ENCODE measurements around the gene ZWILCH.

The ZWILCH gene

GRCh38 chr15:66592505-66593218 lies 87.5 kb downstream of the ZWILCH start:
- no peak overlapping the region for H3K4me3 ChIP-seq (ENCODE audit: low read length)
- no peak for DNase-seq (ENCODE audit: low read depth, low spot score)
- no CpG with 5 or more reads among the region's 12 CpGs for WGBS (ENCODE audit: insufficient coverage, insufficient read length)
- 0 out of 2 replicates have a peak, but pooled peaks cover 2% of the 10 kb centered on the region for H3K4me1 ChIP-seq (ENCODE audit: control insufficient read depth, insufficient read depth, low read length)
- no peaks in the 10 kb centered on the region for H3K9me3 ChIP-seq (ENCODE audit: control insufficient read depth, insufficient read depth, low read length)
- H3K27ac ChIP-seq (ENCODE audit: low read length) = no peak overlapping the region
- no peaks in the 10 kb centered on the region for H3K27me3 ChIP-seq (ENCODE audit: control insufficient read depth, insufficient read depth, low read length)
- H3K36me3 ChIP-seq (ENCODE audit: control insufficient read depth, insufficient read depth, low read length) = no peaks in the 10 kb centered on the region

DNA sequence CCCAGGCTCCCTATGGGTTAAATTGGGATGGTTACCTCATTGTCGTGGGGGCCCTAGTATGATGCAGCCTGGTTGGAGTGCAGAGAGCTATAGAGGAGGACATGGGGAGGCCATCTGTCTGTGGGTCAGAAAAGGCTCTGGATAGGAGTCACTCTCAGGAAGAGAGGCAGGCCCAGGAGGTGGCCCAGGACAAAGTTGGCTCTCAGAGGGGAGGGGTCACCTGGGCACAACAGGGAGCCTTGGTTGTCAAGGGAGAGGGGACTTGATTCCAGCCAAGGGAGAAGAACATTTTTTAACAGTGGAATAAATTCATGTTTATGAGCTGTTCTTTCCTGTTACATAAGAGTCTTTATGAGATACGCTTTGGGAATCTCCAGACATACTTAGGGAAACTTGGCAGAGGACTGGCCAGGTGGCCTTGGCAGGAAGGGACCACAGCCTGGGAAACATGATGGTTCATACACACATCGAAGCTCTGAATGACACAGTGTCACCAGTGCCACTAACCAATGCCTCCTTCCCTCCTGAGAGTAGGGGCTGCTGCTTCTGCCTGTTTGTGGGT lies 88.2 kb downstream of the ZWILCH start:
- Histone ChIP-seq H3K4me1 (ENCODE audit: control insufficient read depth, insufficient read depth, low read length) (0 out of 2 replicates have a peak, but pooled peaks cover 2% of the 10 kb centered on the region), H3K4me3 (ENCODE audit: low read length) (no peak overlapping the region), H3K27ac (ENCODE audit: low read length) (no peak overlapping the region), H3K36me3 (ENCODE audit: control insufficient read depth, insufficient read depth, low read length) (no peaks in the 10 kb centered on the region), H3K27me3 (ENCODE audit: control insufficient read depth, insufficient read depth, low read length) (no peaks in the 10 kb centered on the region), H3K9me3 (ENCODE audit: control insufficient read depth, insufficient read depth, low read length) (no peaks in the 10 kb centered on the region)
- DNase-seq (ENCODE audit: low read depth, low spot score) = no peak
- WGBS (ENCODE audit: insufficient coverage, insufficient read length) = no CpG with 5 or more reads among the region's 3 CpGs

DNA sequence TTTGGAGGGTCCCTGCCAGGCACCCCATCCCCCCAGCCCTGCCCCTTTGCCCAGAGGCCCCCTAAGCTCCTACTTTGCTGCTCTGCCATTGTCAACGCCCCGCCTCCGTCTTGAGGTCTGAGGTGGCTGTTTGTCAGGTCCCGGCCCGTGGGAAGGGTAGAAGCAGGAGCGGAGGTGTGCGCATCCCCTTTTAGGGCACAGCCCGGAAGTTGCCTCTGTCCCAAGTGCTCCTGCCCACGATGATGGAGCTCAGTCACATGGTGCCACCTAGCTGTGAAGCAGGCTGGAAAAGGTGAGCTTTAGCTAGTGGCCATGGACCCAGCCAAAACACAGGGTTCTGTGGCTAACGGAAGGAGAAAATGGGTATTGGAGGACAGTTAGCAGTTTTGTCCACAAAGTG lies 89.2 kb downstream of the ZWILCH start:
- Histone ChIP-seq H3K27ac (ENCODE audit: low read length) (no peak overlapping the region), H3K36me3 (ENCODE audit: control insufficient read depth, insufficient read depth, low read length) (no peaks in the 10 kb centered on the region), H3K4me3 (ENCODE audit: low read length) (no peak overlapping the region), H3K27me3 (ENCODE audit: control insufficient read depth, insufficient read depth, low read length) (no peaks in the 10 kb centered on the region), H3K9me3 (ENCODE audit: control insufficient read depth, insufficient read depth, low read length) (no peaks in the 10 kb centered on the region), H3K4me1 (ENCODE audit: control insufficient read depth, insufficient read depth, low read length) (no peaks in the 10 kb centered on the region)
- no CpG with 5 or more reads among the region's 10 CpGs for WGBS (ENCODE audit: insufficient coverage, insufficient read length)
- no peak for DNase-seq (ENCODE audit: low read depth, low spot score)

- Histone ChIP-seq H3K36me3 (ENCODE audit: control insufficient read depth, insufficient read depth, low read length) (no peaks in the 10 kb centered on the region), H3K4me1 (ENCODE audit: control insufficient read depth, insufficient read depth, low read length) (no peaks in the 10 kb centered on the region)
These were observed 89.7 kb downstream of the ZWILCH start for GRCh38 chr15:66594836-66595235.

GRCh38 chr15:66595332-66595731 lies 90.2 kb downstream of the ZWILCH start:
- Histone ChIP-seq H3K36me3 (ENCODE audit: control insufficient read depth, insufficient read depth, low read length) (no peaks in the 10 kb centered on the region), H3K4me1 (ENCODE audit: control insufficient read depth, insufficient read depth, low read length) (no peaks in the 10 kb centered on the region), H3K4me3 (ENCODE audit: low read length) (no peak overlapping the region), H3K27me3 (ENCODE audit: control insufficient read depth, insufficient read depth, low read length) (no peaks in the 10 kb centered on the region), H3K9me3 (ENCODE audit: control insufficient read depth, insufficient read depth, low read length) (no peaks in the 10 kb centered on the region), H3K27ac (ENCODE audit: low read length) (no peak overlapping the region)
- no peak for DNase-seq (ENCODE audit: low read depth, low spot score)

More at GRCh38 chr15:66594836-66595235, 89.7 kb downstream of the ZWILCH start:
- Histone ChIP-seq H3K27me3 (ENCODE audit: control insufficient read depth, insufficient read depth, low read length) (no peaks in the 10 kb centered on the region), H3K27ac (ENCODE audit: low read length) (no peak overlapping the region), H3K4me3 (ENCODE audit: low read length) (no peak overlapping the region), H3K9me3 (ENCODE audit: control insufficient read depth, insufficient read depth, low read length) (no peaks in the 10 kb centered on the region)
- no peak for DNase-seq (ENCODE audit: low read depth, low spot score)
- no CpG with 5 or more reads among the region's 5 CpGs for WGBS (ENCODE audit: insufficient coverage, insufficient read length)

DNA sequence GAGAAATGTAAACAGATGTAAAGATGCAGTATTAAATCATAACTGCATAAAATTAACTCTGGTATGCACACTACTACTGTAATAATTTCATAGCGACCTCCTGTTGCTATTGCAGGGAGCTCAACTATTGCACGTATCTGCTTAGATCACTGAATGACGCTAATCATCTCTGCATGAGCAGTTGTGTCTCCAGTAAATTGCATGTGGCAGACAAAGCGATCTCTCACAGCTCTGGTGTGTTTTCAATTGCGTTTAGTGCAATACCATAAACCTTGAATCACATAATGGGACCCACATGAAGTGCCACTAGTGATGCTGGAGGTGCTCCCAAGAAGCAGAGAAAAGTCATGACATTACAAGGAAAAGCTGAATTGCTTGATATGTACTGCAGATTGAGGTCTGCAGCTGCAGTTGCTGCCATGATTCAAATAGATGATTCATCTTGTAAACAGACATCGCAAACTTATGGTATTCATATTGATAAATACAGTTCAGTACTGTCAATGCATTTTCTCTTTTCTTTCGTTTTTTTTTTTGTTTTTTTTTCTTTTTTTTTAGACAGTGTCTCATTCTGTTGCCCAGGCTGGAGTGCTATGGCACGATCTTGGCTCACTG lies 90.9 kb downstream of the ZWILCH start:
- DNase-seq (ENCODE audit: low read depth, low spot score) = no peak
- Histone ChIP-seq H3K36me3 (ENCODE audit: control insufficient read depth, insufficient read depth, low read length) (no peaks in the 10 kb centered on the region), H3K9me3 (ENCODE audit: control insufficient read depth, insufficient read depth, low read length) (no peaks in the 10 kb centered on the region), H3K4me1 (ENCODE audit: control insufficient read depth, insufficient read depth, low read length) (no peaks in the 10 kb centered on the region), H3K27ac (ENCODE audit: low read length) (no peak overlapping the region), H3K27me3 (ENCODE audit: control insufficient read depth, insufficient read depth, low read length) (no peaks in the 10 kb centered on the region), H3K4me3 (ENCODE audit: low read length) (no peak overlapping the region)
- no CpG with 5 or more reads among the region's 8 CpGs for WGBS (ENCODE audit: insufficient coverage, insufficient read length)

GRCh38 chr15:66598095-66598815 lies 93.1 kb downstream of the ZWILCH start:
- Histone ChIP-seq H3K4me3 (ENCODE audit: low read length) (no peak overlapping the region), H3K36me3 (ENCODE audit: control insufficient read depth, insufficient read depth, low read length) (no peaks in the 10 kb centered on the region), H3K4me1 (ENCODE audit: control insufficient read depth, insufficient read depth, low read length) (no peaks in the 10 kb centered on the region; the same call in 1 of the 2 replicates), H3K27me3 (ENCODE audit: control insufficient read depth, insufficient read depth, low read length) (no peaks in the 10 kb centered on the region), H3K27ac (ENCODE audit: low read length) (no peak overlapping the region), H3K9me3 (ENCODE audit: control insufficient read depth, insufficient read depth, low read length) (no peaks in the 10 kb centered on the region)
- DNase-seq (ENCODE audit: low read depth, low spot score) = no peak
- WGBS (ENCODE audit: insufficient coverage, insufficient read length) = no CpG with 5 or more reads among the region's 14 CpGs

Measured in iPS DF 6.9 (cell line).